Ovary (tissue), 3 donors: ENCODE data around the gene EXOSC7.

Source experiments
- POLR2A ChIP-seq: fragments of 450-650 bp; IDR thresholded peaks from one replicate; pipeline ENCODE4 v1.6.1; 2017; ENCODE audit warnings: antibody characterized with exemption, mild to moderate bottlenecking, moderate library complexity
- TF ChIP-seq, protein P1 (sequence below), 3 donors: fragments of 450-650 bp in 2 of 3; fragments of 200-600 bp in 1 of 3; IDR thresholded peaks; one replicate each; pipeline versions ENCODE4 v1.5.1 to v1.8.0; 2016 to 2022; ENCODE audit warnings: antibody characterized with exemption in 3 of 3, mild to moderate bottlenecking in 1 of 3
- donor health status: DM: no; HTN: no; CAD: no.

- TF ChIP-seq, protein P1, sequence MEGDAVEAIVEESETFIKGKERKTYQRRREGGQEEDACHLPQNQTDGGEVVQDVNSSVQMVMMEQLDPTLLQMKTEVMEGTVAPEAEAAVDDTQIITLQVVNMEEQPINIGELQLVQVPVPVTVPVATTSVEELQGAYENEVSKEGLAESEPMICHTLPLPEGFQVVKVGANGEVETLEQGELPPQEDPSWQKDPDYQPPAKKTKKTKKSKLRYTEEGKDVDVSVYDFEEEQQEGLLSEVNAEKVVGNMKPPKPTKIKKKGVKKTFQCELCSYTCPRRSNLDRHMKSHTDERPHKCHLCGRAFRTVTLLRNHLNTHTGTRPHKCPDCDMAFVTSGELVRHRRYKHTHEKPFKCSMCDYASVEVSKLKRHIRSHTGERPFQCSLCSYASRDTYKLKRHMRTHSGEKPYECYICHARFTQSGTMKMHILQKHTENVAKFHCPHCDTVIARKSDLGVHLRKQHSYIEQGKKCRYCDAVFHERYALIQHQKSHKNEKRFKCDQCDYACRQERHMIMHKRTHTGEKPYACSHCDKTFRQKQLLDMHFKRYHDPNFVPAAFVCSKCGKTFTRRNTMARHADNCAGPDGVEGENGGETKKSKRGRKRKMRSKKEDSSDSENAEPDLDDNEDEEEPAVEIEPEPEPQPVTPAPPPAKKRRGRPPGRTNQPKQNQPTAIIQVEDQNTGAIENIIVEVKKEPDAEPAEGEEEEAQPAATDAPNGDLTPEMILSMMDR (IDR thresholded peaks at IDR 0.05) = no peak
- TF ChIP-seq POLR2A = no peak
Measured at GRCh38 chr3:44961888-44962287, 14.2 kb upstream of the EXOSC7 start.
